Ammon's horn (tissue), 1 donor: ENCODE measurements around the gene ZDHHC1.
"Not testable (repeated sequence)": the region's sequence is repeated elsewhere in the genome, so short reads cannot be mapped to it uniquely, and the experiment has no call there.

Experiments
- DNase-seq: peaks from one replicate; pipeline ENCODE4 v3.0.0-alpha.2; 2016; ENCODE audit warnings: low spot score

ZDHHC1 gene

GRCh38 chr16:67430977-67431774 lies 14.9 kb upstream of the ZDHHC1 start, which contains the start of gene HSD11B2:
TSS of gene HSD11B2 (plus strand) at chr16:67431121. CDS start at chr16:67431249, 128 bp downstream.
- DNase-seq, result peak; percentile 64

GRCh38 chr16:67430504-67430976 lies 14.3 kb upstream of the ZDHHC1 start:
- DNase-seq, result no peak

GRCh38 chr16:67429799-67430503 lies 13.7 kb upstream of the ZDHHC1 start:
- no peak for DNase-seq

GRCh38 chr16:67429053-67429798 lies 12.9 kb upstream of the ZDHHC1 start:
- DNase-seq, result no peak

- DNase-seq, result peak; percentile 66
Observed at GRCh38 chr16:67428146-67428731, 12.0 kb upstream of the ZDHHC1 start.

- no peak for DNase-seq
Observed at GRCh38 chr16:67426950-67427349, 10.7 kb upstream of the ZDHHC1 start.

GRCh38 chr16:67426022-67426421 lies 9.7 kb upstream of the ZDHHC1 start:
- DNase-seq, result no peak

GRCh38 chr16:67425580-67425979 lies 9.3 kb upstream of the ZDHHC1 start:
- DNase-seq, result no peak

GRCh38 chr16:67425061-67425460 lies 8.8 kb upstream of the ZDHHC1 start:
- DNase-seq, result no peak

GRCh38 chr16:67424261-67424615 lies 8.0 kb upstream of the ZDHHC1 start:
- no peak for DNase-seq

GRCh38 chr16:67423611-67424260 lies 7.5 kb upstream of the ZDHHC1 start:
- no peak for DNase-seq

GRCh38 chr16:67423015-67423414 lies 6.7 kb upstream of the ZDHHC1 start:
- no peak for DNase-seq

- DNase-seq, result no peak
Observed at GRCh38 chr16:67421030-67421429, 4.8 kb upstream of the ZDHHC1 start.

GRCh38 chr16:67419931-67420330 lies 3.7 kb upstream of the ZDHHC1 start:
- no peak for DNase-seq

- no peak for DNase-seq
Observed at GRCh38 chr16:67419502-67419901, 3.2 kb upstream of the ZDHHC1 start.

GRCh38 chr16:67417333-67418061 lies 1.2 kb upstream of the ZDHHC1 start:
- DNase-seq, result no peak

- not testable (repeated sequence) for DNase-seq
Observed at GRCh38 chr16:67415421-67415820, 856 bp downstream of the ZDHHC1 start.

GRCh38 chr16:67413978-67414911 lies 2.0 kb downstream of the ZDHHC1 start:
- DNase-seq, result no peak

GRCh38 chr16:67412294-67412693 lies 4.0 kb downstream of the ZDHHC1 start:
- DNase-seq, result no peak

- DNase-seq, result no peak
Observed at GRCh38 chr16:67411339-67411738, 4.9 kb downstream of the ZDHHC1 start.
